H1 (cell line): ENCODE measurements around the gene ZNF70. TPM values are rescaled to one million over a fixed set of nuclear protein-coding genes. Genes with fewer than 3 reads are reported as not detected.

Experiments used
- BACH1 ChIP-seq: IDR thresholded peaks from 2 replicates; pipeline ENCODE4 v1.6.1; 2012; ENCODE audit warnings: low read length, improper control_type of control experiment
- CBX5 ChIP-seq: fragments of 300-800, 300-1000 bp; sonication (generic); IDR thresholded peaks from 2 replicates; pipeline ENCODE4 v1.7.1; 2016; ENCODE audit warnings: antibody characterized with exemption, low read length, low read depth
- CTBP2 ChIP-seq: IDR thresholded peaks from 2 replicates; pipeline ENCODE4 v1.7.0; 2011; ENCODE audit warnings: borderline replicate concordance, mild to moderate bottlenecking, moderate library complexity, mixed read lengths, low read length; ENCODE audit not compliant: insufficient read depth, insufficient read length
- FOSL1 ChIP-seq: IDR thresholded peaks from 2 replicates; pipeline ENCODE4 v1.6.1; 2011; ENCODE audit warnings: mild to moderate bottlenecking, low read depth, low read length, moderate library complexity; ENCODE audit not compliant: insufficient read depth
- NRF1 ChIP-seq: IDR thresholded peaks from 2 replicates; pipeline ENCODE4 v1.6.1; 2011; ENCODE audit warnings: mild to moderate bottlenecking, low read depth, low read length, improper control_type of control experiment
- POLR2AphosphoS5 ChIP-seq: IDR thresholded peaks from 2 replicates; pipeline ENCODE4 v1.6.1; 2011; ENCODE audit warnings: low read depth, low read length
- ZNF274 ChIP-seq: IDR thresholded peaks from 2 replicates; pipeline ENCODE4 v1.7.0; 2012; ENCODE audit warnings: low read length, borderline replicate concordance; ENCODE audit errors: extremely low read depth
- polyA plus RNA-seq, 7 experiments: library from polyadenylated mRNA; depleted of rRNA in 3 of 7; stranded (reverse) in 5 of 7; unstranded in 2 of 7; fragments of >200 nt in 5 of 7; fragments of 200-250 nt in 2 of 7; gene quantifications; 1 replicate in 5 of 7; 2 replicates in 1 of 7; 4 replicates in 1 of 7; pipeline versions ENCODE4 v1.2.1 to v1.2.3, GENCODE V29; 2011 to 2013; ENCODE audit warnings: missing spikeins in 2 of 7, mixed read lengths in 2 of 7
- total RNA-seq: library from RNA; stranded (reverse); fragmentation: NEBNext Ultra II Directional; extraction: Animal tissue kit (Norgen Biotek cat#: 25700); gene quantifications from 2 replicates; pipeline ENCODE4 v1.2.1, GENCODE V29; 2021
- TF ChIP-seq, protein P1 (sequence below): IDR thresholded peaks from 2 replicates; pipeline ENCODE4 v1.6.1; 2011; ENCODE audit warnings: low read depth, mild to moderate bottlenecking, low read length; ENCODE audit not compliant: insufficient read depth
- TF ChIP-seq, protein P2 (sequence below): IDR thresholded peaks from 2 replicates; pipeline ENCODE4 v1.6.1; 2012; ENCODE audit warnings: low read length, inconsistent platforms

ZNF70 gene
- total and polyA plus RNA-seq, 2 of the 8 experiments (the other 6 are each of a cell fraction or from before 2014, with no cell fraction given): 1.1 to 2.6 TPM

DNA sequence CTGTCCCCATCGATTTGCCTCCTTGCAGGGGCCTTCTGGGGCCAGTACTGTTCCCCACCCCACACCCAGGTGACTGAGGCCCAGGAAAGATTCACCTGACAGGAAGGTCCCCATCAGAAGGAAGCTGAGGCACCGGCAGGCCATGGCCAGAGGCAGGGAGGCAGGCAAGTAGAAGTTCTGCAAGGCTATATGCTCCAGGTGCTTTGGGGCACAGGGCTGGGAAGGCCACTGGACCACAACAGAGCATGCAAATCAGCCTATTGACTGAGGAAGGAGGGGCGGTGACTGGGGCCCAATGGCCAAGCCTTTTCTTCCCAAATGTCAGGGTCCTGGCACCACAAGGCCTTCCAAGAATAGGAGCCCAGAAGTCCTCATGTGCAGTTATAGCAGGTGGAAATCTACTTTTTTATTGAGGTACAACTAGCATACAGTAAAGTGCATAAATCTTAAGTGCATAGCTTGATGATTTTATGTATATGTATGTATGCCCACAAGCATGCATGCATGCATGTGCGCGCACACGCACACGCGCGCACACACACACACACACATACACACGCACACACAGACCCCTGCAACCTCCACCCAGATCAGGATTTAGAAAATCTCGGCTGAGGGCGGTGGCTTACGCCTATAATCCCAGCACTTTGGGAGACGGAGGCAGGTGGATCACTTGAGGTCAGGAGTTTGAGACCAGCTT is 3.5 kb upstream of the ZNF70 start, which contains the start of gene VPREB3 (continued):
- TF ChIP-seq CBX5 (no peak), BACH1 (no peak), FOSL1 (no peak), ZNF274 (no peak), POLR2AphosphoS5 (no peak), NRF1 (no peak), CTBP2 (no peak)
- TF ChIP-seq, protein P1, sequence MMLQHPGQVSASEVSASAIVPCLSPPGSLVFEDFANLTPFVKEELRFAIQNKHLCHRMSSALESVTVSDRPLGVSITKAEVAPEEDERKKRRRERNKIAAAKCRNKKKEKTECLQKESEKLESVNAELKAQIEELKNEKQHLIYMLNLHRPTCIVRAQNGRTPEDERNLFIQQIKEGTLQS: no peak
- TF ChIP-seq, protein P2, sequence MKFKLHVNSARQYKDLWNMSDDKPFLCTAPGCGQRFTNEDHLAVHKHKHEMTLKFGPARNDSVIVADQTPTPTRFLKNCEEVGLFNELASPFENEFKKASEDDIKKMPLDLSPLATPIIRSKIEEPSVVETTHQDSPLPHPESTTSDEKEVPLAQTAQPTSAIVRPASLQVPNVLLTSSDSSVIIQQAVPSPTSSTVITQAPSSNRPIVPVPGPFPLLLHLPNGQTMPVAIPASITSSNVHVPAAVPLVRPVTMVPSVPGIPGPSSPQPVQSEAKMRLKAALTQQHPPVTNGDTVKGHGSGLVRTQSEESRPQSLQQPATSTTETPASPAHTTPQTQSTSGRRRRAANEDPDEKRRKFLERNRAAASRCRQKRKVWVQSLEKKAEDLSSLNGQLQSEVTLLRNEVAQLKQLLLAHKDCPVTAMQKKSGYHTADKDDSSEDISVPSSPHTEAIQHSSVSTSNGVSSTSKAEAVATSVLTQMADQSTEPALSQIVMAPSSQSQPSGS: no peak
